Common myeloid progenitor, CD34-positive (primary cell): ENCODE measurements around the gene VWA5A.

Experiments used
- CTCF ChIA-PET: fragments of 350-600 bp; sonication (Branson Sonifier 250); formaldehyde crosslinking; loops from one replicate; lab custom pipeline; 2021; ENCODE audit warnings: antibody characterized with exemption; lab: Charles Lee
- POLR2A ChIA-PET: fragments of 350-600 bp; sonication (Branson Sonifier 250); formaldehyde crosslinking; loops from one replicate; lab custom pipeline; 2021; ENCODE audit warnings: antibody characterized with exemption; lab: Charles Lee
- DNase-seq, 3 donors: peaks; one replicate each; pipeline versions ENCODE4 v3.0.0 to v3.0.0-alpha.2; 2013
- H3K27ac ChIP-seq, 2 experiments: 1 replicate in 1 of 2; 2 replicates in 1 of 2; pipeline ENCODE4 v1.7.0; 2013; ENCODE audit warnings: inconsistent platforms in 2 of 2, low read length in 2 of 2, mild to moderate bottlenecking in 2 of 2, low read depth in 1 of 2, moderate library complexity in 1 of 2; ENCODE audit not compliant: severe bottlenecking in 2 of 2, insufficient read depth in 1 of 2, poor library complexity in 1 of 2
- H3K27me3 ChIP-seq, 5 experiments: replicated peaks in 2 of 5; 1 replicate in 3 of 5; 2 replicates in 2 of 5; pipeline versions ENCODE4 v1.6.1 to v1.7.0; 2013; ENCODE audit warnings: low read length in 4 of 5, mild to moderate bottlenecking in 2 of 5, moderate library complexity in 2 of 5, inconsistent platforms in 1 of 5; ENCODE audit not compliant: insufficient read depth in 5 of 5, control insufficient read depth in 4 of 5
- H3K36me3 ChIP-seq, 4 experiments: 1 replicate in 2 of 4; 2 replicates in 2 of 4; pipeline versions ENCODE4 v1.6.1 to v1.7.0; 2013; ENCODE audit warnings: low read length in 3 of 4, control low read depth in 1 of 4, mild to moderate bottlenecking in 1 of 4; ENCODE audit not compliant: control insufficient read depth in 4 of 4, insufficient read depth in 4 of 4
- H3K4me1 ChIP-seq, 4 experiments: 1 replicate in 3 of 4; 2 replicates in 1 of 4; pipeline versions ENCODE4 v1.6.1 to v1.7.1; 2013; ENCODE audit warnings: low read length in 3 of 4, mild to moderate bottlenecking in 3 of 4, control low read depth in 1 of 4, inconsistent platforms in 1 of 4, moderate library complexity in 1 of 4; ENCODE audit not compliant: control insufficient read depth in 4 of 4, insufficient read depth in 4 of 4; ENCODE audit errors: control extremely low read depth in 1 of 4
- H3K4me3 ChIP-seq, 7 experiments: 1 replicate in 4 of 7; 2 replicates in 3 of 7; pipeline versions ENCODE4 v1.5.1 to v1.7.0; 2013; ENCODE audit warnings: mild to moderate bottlenecking in 7 of 7, low read length in 6 of 7, moderate library complexity in 6 of 7, inconsistent platforms in 2 of 7, low read depth in 2 of 7, control low read depth in 1 of 7; ENCODE audit not compliant: insufficient read depth in 4 of 7, control insufficient read depth in 1 of 7; ENCODE audit errors: extremely low read depth in 1 of 7
- H3K9me3 ChIP-seq, 5 experiments: 1 replicate in 4 of 5; 2 replicates in 1 of 5; pipeline versions ENCODE4 v1.6.1 to v1.7.1; 2013; ENCODE audit warnings: low read length in 4 of 5, mild to moderate bottlenecking in 2 of 5, inconsistent platforms in 1 of 5, low read depth in 1 of 5, moderate library complexity in 1 of 5; ENCODE audit not compliant: control insufficient read depth in 4 of 5, insufficient read depth in 2 of 5; ENCODE audit errors: control extremely low read depth in 1 of 5
- WGBS: methylation state at CpG from one replicate; pipeline ENCODE4 v1.1.5; 2013; ENCODE audit not compliant: insufficient coverage; 5-methylcytosine and 5-hydroxymethylcytosine counted together

Gene VWA5A

DNA sequence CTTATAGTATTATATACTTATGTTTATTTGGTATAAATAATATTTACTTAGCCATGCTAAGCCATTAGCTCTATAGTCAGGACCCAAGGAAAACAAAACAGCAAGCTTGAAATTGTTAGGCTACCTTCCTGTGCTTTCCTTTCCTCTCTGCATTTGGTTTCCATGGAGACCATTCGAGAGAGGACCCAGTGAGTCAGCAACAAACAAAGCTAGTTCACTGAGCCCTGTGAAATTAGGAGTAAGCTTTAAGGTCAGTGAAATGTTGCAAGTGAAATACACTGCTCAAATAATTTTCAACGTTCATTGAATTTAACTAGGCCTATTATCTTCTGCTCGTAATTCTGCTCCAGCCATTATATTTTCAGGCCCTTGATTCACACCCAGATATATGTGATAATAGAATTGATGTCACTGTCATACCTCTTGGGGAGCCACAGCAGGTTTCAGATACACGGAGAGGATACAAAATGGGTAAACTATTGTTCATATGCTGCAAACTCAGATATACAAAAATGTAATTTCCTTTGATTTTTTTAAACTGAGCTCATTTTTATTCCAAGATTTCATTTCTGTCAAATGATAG lies 58.8 kb downstream of the VWA5A start:
- DNase-seq = peak; percentile 47 to 79 (median 79)
- H3K27ac ChIP-seq = no peak overlapping the region
- H3K9me3 ChIP-seq = no peaks in the 10 kb centered on the region
- peaks cover 0 to 3% (median 2%) of the 10 kb centered on the region in 4 experiments for H3K4me1 ChIP-seq
- no peak overlapping the region for H3K4me3 ChIP-seq
- no CpG with 5 or more reads among the region's 4 CpGs for WGBS
- no peaks in the 10 kb centered on the region for H3K36me3 ChIP-seq
- CTCF ChIA-PET = interaction anchor here (0.8 to 1.3 kb wide), 3 partner anchors 20 to 102 kb away, joined by 3 to 4 read pairs (median 3); no protein-coding TSS in a partner anchor
- POLR2A ChIA-PET = no interaction called here
- no peaks in the 10 kb centered on the region for H3K27me3 ChIP-seq

DNA sequence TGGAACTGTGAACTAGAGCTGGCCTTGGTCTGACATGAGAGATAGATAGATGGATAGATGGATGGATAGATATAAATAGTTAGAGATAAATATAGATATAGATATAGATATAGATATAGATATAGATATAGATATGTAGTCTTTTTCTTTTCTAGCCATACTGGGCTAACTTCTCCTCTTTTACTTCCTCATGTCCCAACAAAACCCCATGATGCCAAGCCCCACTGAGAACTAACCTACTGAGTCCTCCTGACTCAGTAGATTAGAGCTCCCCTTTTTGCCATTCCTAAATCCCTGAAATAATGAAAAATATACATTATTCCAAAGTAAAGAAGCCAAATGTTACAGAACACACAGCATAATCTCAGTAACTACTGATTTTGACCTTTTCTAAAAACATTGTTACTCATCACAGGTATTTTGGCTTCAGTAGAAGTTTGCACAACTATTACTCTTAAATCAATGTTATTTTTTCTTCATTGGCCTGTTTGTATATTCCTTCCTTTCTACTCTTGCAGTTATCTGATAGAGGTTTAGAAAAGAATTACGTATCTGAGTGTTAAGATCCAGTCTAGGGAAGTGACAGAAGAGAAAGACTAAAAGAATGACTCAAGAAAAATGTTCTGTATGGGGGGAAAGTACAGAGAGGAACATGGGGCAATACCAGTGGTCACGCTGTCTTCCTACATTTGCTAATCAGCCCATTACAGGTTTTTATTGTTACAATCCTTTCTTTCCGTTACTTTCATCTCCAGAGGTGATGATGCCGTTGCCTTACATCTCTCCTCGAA lies 61.9 kb downstream of the VWA5A start:
- Histone ChIP-seq H3K27me3 (no peaks in the 10 kb centered on the region), H3K4me1 (peaks cover 0 to 5% (median 2%) of the 10 kb centered on the region in 4 experiments), H3K4me3 (no peak overlapping the region), H3K36me3 (no peaks in the 10 kb centered on the region), H3K9me3 (peaks cover 0 to 3% (median 0%) of the 10 kb centered on the region in 5 experiments), H3K27ac (no peak overlapping the region)
- DNase-seq = peak in 2 of 3 donors; percentile 53 to 54
- POLR2A ChIA-PET = no interaction called here
- no CpG with 5 or more reads among the region's 5 CpGs for WGBS
- CTCF ChIA-PET = interaction anchor here (0.9 kb wide), 1 partner anchor 11 kb away, joined by 3 read pairs; no protein-coding TSS in a partner anchor

DNA sequence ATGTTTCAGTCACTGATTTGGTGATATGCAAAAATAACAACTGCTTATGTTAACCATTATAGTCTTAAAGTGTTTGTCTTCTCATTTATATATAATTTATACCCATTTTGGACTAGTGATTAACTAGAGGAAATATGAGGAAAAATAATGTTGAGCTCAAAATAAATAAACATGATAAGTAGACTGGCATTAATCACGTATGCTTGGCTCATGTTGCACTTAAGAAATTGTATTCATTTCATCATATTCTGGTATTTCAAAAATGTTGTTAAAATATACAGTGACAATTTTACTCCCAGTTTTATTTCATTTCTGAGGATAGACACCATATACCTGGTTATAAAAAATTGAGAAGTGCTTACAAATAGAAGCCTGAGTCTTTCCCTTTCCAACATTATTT lies 64.1 kb downstream of the VWA5A start:
- WGBS = no CpG with 5 or more reads among the region's 1 CpG
- Histone ChIP-seq H3K27me3 (no peaks in the 10 kb centered on the region), H3K4me1 (peaks cover 0 to 2% (median 0%) of the 10 kb centered on the region in 4 experiments), H3K4me3 (no peak overlapping the region), H3K9me3 (peaks cover 0 to 3% (median 0%) of the 10 kb centered on the region in 5 experiments), H3K27ac (no peak overlapping the region), H3K36me3 (no peaks in the 10 kb centered on the region)
- ChIA-PET POLR2A (no interaction called here), CTCF (no interaction called here)
- DNase-seq = no peak

DNA sequence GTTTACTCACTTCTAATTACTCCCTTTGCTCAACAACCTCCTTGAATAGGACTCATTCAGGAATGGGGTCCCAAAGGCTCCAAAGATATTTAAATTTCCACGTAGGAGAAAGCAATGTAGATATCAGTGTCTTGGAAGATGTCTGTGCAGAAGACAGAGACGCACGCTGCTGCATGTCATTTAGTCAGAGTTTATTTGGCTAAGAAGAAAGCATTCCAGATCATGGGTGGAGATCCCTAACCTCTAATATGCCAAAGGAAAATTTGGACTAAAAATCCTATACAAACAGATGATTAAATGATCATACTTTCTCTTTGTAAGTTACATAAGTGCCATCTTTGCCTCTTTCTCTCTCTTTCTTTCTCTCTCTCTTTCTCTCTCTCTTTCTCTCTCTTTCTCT lies 67.8 kb downstream of the VWA5A start, which contains the start of gene OR10D3:
TSS of gene OR10D3 (plus strand) at position 278 of the 400 bp plus-strand sequence. CDS start 1,925 bp downstream, outside the sequence.
- CTCF ChIA-PET = no interaction called here
- POLR2A ChIA-PET = no interaction called here

DNA sequence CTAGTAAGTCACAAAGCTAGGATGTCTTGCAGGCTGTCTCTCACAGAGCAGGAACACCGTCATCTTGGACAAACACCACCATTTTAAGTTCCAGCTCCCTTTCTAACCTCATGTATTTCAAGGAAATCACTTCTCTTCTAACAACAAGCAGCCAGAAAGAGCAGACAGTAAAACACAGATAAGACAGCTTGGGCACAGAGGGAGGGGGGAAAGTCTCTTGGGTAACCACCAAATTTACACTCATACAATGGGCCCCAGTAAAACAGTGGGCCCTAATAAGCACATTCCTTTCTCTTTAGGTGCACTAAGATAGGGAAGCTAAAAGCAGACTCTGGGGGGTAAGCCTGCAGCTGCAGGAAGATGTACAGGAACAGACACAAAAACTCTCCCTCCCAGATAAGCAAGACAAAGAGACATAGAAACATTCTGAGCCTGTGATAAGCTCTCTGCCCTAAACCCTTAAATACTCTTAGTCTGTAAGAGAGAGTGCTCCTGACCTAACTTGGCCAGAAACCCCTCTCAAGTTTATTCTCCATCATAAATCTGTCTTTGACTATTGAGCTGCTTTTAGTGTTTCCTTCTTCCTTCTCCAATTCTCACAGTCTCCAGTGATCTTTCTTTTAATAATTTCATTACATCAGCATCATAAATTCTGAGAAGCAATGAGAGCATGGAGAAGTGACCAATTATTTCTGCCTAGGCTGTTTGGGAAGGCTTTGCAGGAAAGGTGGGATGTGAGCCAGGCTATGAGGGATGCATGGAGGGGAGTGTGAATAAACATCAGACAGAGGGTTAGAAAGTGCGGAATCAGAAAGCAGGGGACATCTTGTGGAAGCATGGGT lies 75.3 kb downstream of the VWA5A start:
- Histone ChIP-seq H3K36me3 (no peaks in the 10 kb centered on the region), H3K4me1 (peaks cover 0 to 10% (median 2%) of the 10 kb centered on the region in 4 experiments), H3K9me3 (no peaks in the 10 kb centered on the region), H3K27ac (no peak overlapping the region), H3K27me3 (no peaks in the 10 kb centered on the region), H3K4me3 (no peak overlapping the region)
- POLR2A ChIA-PET = no interaction called here
- 75% methylated on average over 2 of the region's 2 CpGs for WGBS
- peak in 2 of 3 donors; percentile 36 to 62 for DNase-seq
- CTCF ChIA-PET = interaction anchor here (0.9 kb wide), 1 partner anchor 119 kb away, joined by 3 read pairs; no protein-coding TSS in a partner anchor

More for the DNA sequence above, 67.8 kb downstream of the VWA5A start, which contains the start of gene OR10D3:
- H3K36me3 ChIP-seq = no peaks in the 10 kb centered on the region
- H3K9me3 ChIP-seq = peaks cover 0 to 3% (median 0%) of the 10 kb centered on the region in 5 experiments
- no peaks in the 10 kb centered on the region for H3K27me3 ChIP-seq
- 44% methylated on average over 3 of the region's 3 CpGs for WGBS
- H3K4me3 ChIP-seq = no peak within 1 kb of the TSS
- no peak within 1 kb of the TSS for H3K27ac ChIP-seq
- H3K4me1 ChIP-seq = peaks cover 0 to 2% (median 0%) of the 10 kb centered on the region in 4 experiments
- no peak for DNase-seq

DNA sequence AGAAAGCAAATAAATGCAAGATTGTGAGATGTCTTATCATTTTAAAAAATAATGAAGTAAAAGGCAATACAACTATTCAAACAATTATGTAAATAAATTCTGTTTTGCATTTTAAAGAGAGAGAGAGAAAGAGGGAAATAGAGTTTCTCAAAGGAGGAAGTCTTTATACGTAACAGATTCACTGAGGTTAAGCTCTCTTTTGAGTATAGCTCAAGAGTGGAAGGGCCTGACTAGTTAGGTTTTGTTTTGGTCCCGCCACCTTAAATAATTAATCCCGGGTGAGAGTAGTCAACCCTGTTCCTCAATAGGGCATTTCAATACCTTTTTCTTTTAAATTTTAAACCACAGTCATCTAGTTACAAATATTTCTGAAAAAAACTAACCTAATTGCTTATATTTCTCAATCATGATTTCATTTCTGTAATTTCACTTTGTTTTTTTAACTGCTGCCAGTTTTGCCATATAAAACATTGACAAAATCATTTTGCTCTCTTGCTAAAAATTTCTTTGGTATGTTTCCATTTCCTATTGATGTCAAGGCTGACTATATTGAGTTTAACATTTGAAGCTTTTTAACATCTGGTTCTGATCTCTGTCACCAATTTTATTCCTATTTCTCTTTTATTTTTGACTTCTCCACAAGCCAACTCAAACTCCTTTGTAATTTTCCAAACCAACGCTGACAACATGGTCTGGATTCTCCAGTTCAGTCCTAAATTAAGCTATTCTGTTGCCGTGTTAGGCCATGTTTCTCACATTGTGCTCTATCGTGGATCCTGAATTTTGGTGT lies 78.2 kb downstream of the VWA5A start:
- ChIA-PET CTCF (interaction anchor here (0.7 to 2.6 kb wide), 8 partner anchors 8 to 124 kb away, joined by 3 to 24 read pairs (median 4); no protein-coding TSS in a partner anchor), POLR2A (no interaction called here)
- Histone ChIP-seq H3K27me3 (no peaks in the 10 kb centered on the region), H3K27ac (no peak overlapping the region), H3K4me1 (peaks cover 0 to 10% (median 2%) of the 10 kb centered on the region in 4 experiments), H3K9me3 (no peaks in the 10 kb centered on the region), H3K4me3 (no peak overlapping the region), H3K36me3 (no peaks in the 10 kb centered on the region)
- 82% methylated on average over 6 of the region's 6 CpGs for WGBS
- DNase-seq = peak in 2 of 3 donors; percentile 37 to 56
